DOHH2 (cell line): Measurements from ENCODE around the gene MED4.

Experiments used
- EZH2phosphoT487 ChIP-seq: fragments of 200-600 bp; sonication (generic); IDR thresholded peaks from 2 replicates; pipeline ENCODE4 v1.6.1; 2017; ENCODE audit warnings: borderline replicate concordance, mild to moderate bottlenecking, antibody characterized with exemption, low read length, moderate library complexity, mixed read lengths
- TF ChIP-seq, protein P1 (sequence below): fragments of 200-600 bp; sonication (generic); IDR thresholded peaks from one replicate; pipeline ENCODE4 v1.5.1; 2014; ENCODE audit warnings: antibody characterized with exemption, mild to moderate bottlenecking, low read depth, low read length; ENCODE audit not compliant: poor library complexity, severe bottlenecking

DNA sequence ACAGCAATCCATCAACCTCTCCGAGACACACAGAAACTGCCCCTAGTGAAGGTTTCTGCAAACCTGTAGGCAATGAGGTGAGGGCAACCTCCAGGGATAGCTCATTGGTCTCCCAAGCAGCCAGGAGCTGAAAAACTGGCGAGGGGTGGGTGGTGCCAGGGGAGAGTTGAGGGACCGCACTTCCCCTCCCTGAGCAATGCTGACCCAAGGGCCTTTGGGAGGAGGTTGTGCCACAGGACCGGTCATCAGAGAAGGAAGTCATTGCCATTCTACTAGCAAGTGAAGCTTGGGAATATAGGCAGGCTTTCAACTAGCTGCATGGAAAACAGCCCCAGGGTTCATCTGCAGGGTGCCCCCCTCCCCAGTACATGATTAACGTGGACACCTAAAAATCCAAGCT is 23.1 kb upstream of the MED4 start:
- TF ChIP-seq, protein P1, sequence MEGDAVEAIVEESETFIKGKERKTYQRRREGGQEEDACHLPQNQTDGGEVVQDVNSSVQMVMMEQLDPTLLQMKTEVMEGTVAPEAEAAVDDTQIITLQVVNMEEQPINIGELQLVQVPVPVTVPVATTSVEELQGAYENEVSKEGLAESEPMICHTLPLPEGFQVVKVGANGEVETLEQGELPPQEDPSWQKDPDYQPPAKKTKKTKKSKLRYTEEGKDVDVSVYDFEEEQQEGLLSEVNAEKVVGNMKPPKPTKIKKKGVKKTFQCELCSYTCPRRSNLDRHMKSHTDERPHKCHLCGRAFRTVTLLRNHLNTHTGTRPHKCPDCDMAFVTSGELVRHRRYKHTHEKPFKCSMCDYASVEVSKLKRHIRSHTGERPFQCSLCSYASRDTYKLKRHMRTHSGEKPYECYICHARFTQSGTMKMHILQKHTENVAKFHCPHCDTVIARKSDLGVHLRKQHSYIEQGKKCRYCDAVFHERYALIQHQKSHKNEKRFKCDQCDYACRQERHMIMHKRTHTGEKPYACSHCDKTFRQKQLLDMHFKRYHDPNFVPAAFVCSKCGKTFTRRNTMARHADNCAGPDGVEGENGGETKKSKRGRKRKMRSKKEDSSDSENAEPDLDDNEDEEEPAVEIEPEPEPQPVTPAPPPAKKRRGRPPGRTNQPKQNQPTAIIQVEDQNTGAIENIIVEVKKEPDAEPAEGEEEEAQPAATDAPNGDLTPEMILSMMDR: no peak
- no peak for TF ChIP-seq EZH2phosphoT487
